DOHH2 (cell line): ENCODE measurements around the gene TEAD4.

Source experiments
- CTCF ChIP-seq: fragments of 200-600 bp; sonication (generic); IDR thresholded peaks from one replicate; pipeline ENCODE4 v1.5.1; 2014; ENCODE audit warnings: antibody characterized with exemption, mild to moderate bottlenecking, low read depth, low read length; ENCODE audit not compliant: poor library complexity, severe bottlenecking
- EZH2phosphoT487 ChIP-seq: fragments of 200-600 bp; sonication (generic); IDR thresholded peaks from 2 replicates; pipeline ENCODE4 v1.6.1; 2017; ENCODE audit warnings: borderline replicate concordance, mild to moderate bottlenecking, antibody characterized with exemption, low read length, moderate library complexity, mixed read lengths

GRCh38 chr12:3000548-3001275 is 41.5 kb downstream of the TEAD4 start:
- TF ChIP-seq CTCF (no peak), EZH2phosphoT487 (no peak)
